Activated naive CD8-positive, alpha-beta T cell (primary cell): ENCODE measurements around the gene OR4B1.
"Not testable (repeated sequence)": the region's sequence is repeated elsewhere in the genome, so short reads cannot be mapped to it uniquely, and the experiment has no call there.

Experiments
- H3K27ac Mint-ChIP-seq: one replicate; pipeline ENCODE4 v1.8.0; 2021; ENCODE audit warnings: mixed read lengths
- H3K27me3 Mint-ChIP-seq: one replicate; pipeline ENCODE4 v1.8.0; 2021; ENCODE audit warnings: mixed read lengths
- H3K36me3 Mint-ChIP-seq: one replicate; pipeline ENCODE4 v1.8.0; 2021; ENCODE audit warnings: mixed read lengths
- H3K4me1 Mint-ChIP-seq: one replicate; pipeline ENCODE4 v1.8.0; 2021; ENCODE audit warnings: low read depth, mixed read lengths
- H3K4me3 Mint-ChIP-seq: one replicate; pipeline ENCODE4 v1.8.0; 2021; ENCODE audit warnings: mild to moderate bottlenecking, mixed read lengths
- H3K9me3 Mint-ChIP-seq: one replicate; pipeline ENCODE4 v1.8.0; 2021; ENCODE audit warnings: low read depth, mixed read lengths

Gene OR4B1

GRCh38 chr11:48210052-48210451 is 6.6 kb upstream of the OR4B1 start:
- H3K36me3 Mint-ChIP-seq: no peaks in the 10 kb centered on the region
- no peaks in the 10 kb centered on the region for H3K4me1 Mint-ChIP-seq
- no peak overlapping the region for H3K4me3 Mint-ChIP-seq
- H3K9me3 Mint-ChIP-seq: no peaks in the 10 kb centered on the region
- H3K27me3 Mint-ChIP-seq: peaks cover 8% of the 10 kb centered on the region
- no peak overlapping the region for H3K27ac Mint-ChIP-seq

- Mint-ChIP-seq H3K4me3 (no peak overlapping the region), H3K4me1 (no peaks in the 10 kb centered on the region), H3K9me3 (peaks cover 3% of the 10 kb centered on the region), H3K27ac (no peak overlapping the region), H3K36me3 (peaks cover 4% of the 10 kb centered on the region), H3K27me3 (peaks cover 3% of the 10 kb centered on the region)
Measured at GRCh38 chr11:48228761-48229160, 12.2 kb downstream of the OR4B1 start.

- not testable (repeated sequence) for H3K36me3 Mint-ChIP-seq, H3K27me3 Mint-ChIP-seq, H3K9me3 Mint-ChIP-seq, H3K4me1 Mint-ChIP-seq, H3K4me3 Mint-ChIP-seq, H3K27ac Mint-ChIP-seq
Measured at GRCh38 chr11:48230057-48230456, 13.4 kb downstream of the OR4B1 start.

GRCh38 chr11:48237727-48238126 is 21.1 kb downstream of the OR4B1 start:
- H3K4me1 Mint-ChIP-seq: no peaks in the 10 kb centered on the region

GRCh38 chr11:48242501-48242900 is 25.9 kb downstream of the OR4B1 start:
- Mint-ChIP-seq H3K4me1 (no peaks in the 10 kb centered on the region), H3K36me3 (no peaks in the 10 kb centered on the region), H3K27ac (no peak overlapping the region), H3K9me3 (peaks cover 7% of the 10 kb centered on the region), H3K27me3 (peaks cover 20% of the 10 kb centered on the region), H3K4me3 (no peak overlapping the region)

More at GRCh38 chr11:48237727-48238126, 21.1 kb downstream of the OR4B1 start:
- Mint-ChIP-seq H3K36me3 (no peaks in the 10 kb centered on the region), H3K4me3 (no peak overlapping the region), H3K9me3 (peaks cover 4% of the 10 kb centered on the region), H3K27ac (no peak overlapping the region), H3K27me3 (peaks cover 17% of the 10 kb centered on the region)

- Mint-ChIP-seq H3K4me3 (no peak within 1 kb of the TSS), H3K27me3 (peaks cover 20% of the 10 kb centered on the region), H3K9me3 (peaks cover 14% of the 10 kb centered on the region), H3K4me1 (no peaks in the 10 kb centered on the region), H3K27ac (no peak within 1 kb of the TSS), H3K36me3 (peaks cover 4% of the 10 kb centered on the region)
Measured at GRCh38 chr11:48244804-48245203, 28.2 kb downstream of the OR4B1 start, which contains the start of gene OR4X2. Gene OR4X2, plus strand, starts transcription at chr11:48245104. Its CDS starts 0 bp downstream, at chr11:48245104.

GRCh38 chr11:48248902-48249301 is 32.3 kb downstream of the OR4B1 start:
- Mint-ChIP-seq H3K9me3 (peaks cover 14% of the 10 kb centered on the region), H3K4me3 (no peak overlapping the region), H3K27ac (no peak overlapping the region), H3K4me1 (no peaks in the 10 kb centered on the region), H3K36me3 (peaks cover 6% of the 10 kb centered on the region), H3K27me3 (peaks cover 11% of the 10 kb centered on the region)

- H3K27me3 Mint-ChIP-seq: peaks cover 16% of the 10 kb centered on the region
- no peaks in the 10 kb centered on the region for H3K36me3 Mint-ChIP-seq
- H3K9me3 Mint-ChIP-seq: no peaks in the 10 kb centered on the region
- H3K4me3 Mint-ChIP-seq: no peak overlapping the region
- no peak overlapping the region for H3K27ac Mint-ChIP-seq
- H3K4me1 Mint-ChIP-seq: no peaks in the 10 kb centered on the region
Measured at GRCh38 chr11:48261600-48261999, 45.0 kb downstream of the OR4B1 start.

GRCh38 chr11:48263423-48263911 is 46.9 kb downstream of the OR4B1 start, which contains the start of gene OR4X1:
Gene OR4X1, plus strand, starts transcription at chr11:48263861. Its CDS starts 0 bp downstream, at chr11:48263861.
- no peaks in the 10 kb centered on the region for H3K9me3 Mint-ChIP-seq
- H3K27me3 Mint-ChIP-seq: peaks cover 2% of the 10 kb centered on the region
- H3K27ac Mint-ChIP-seq: no peak within 1 kb of the TSS
- H3K4me1 Mint-ChIP-seq: no peaks in the 10 kb centered on the region
- H3K4me3 Mint-ChIP-seq: no peak within 1 kb of the TSS
- no peaks in the 10 kb centered on the region for H3K36me3 Mint-ChIP-seq
